Measurements from ENCODE around the gene GRIA4.

The GRIA4 gene

DNA sequence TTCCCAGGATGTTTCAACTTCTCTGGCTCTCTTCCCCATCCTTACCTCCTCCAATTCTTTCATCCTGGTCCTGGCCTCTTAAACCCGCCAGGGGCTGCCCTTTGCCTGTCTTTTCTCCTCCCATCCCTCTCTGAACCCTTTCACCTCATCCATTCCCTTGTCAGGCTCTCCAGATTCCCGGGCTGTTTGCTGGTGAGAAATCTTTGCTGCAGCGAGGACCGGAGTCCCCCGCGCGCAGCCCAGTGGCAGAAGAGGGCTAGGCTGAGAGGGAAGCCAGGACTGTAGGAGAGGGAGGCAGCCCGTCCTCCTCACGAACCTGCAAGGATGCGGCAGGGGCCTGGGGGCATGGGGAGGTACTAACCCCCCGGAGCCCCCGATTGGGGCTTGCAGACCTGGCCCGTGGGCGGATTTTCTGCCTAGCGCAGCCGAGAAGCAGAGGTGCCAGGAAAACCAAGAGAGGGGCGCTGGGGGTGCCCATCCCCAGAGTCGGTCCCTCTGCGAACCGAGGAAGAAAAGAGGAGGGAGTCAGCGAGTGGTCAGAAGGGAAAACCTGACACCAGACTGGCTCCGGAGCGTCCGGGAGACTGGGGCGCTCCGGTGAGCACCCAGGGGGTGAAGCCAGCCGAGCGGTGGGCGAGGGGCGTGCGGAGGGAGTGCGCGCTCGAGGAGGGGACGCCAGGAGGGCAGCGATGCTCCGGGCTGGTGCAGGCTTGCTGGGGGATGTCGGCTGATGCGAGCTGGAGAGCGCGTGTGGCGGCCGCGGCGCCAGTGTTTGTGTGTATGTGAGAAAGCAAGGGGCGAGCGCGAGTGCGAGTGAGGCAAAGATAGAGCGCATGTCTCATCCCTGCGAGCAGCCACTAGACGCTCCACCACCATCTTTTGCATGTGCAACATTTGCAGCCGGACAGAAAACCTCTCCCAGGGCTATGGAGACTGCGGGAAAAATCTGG lies at the start of gene GRIA4:
TSS of gene GRIA4 (plus strand) at position 242 of the 950 bp plus-strand sequence. CDS start 925 bp downstream, outside the sequence.
- no peak for DNase-seq

DNA sequence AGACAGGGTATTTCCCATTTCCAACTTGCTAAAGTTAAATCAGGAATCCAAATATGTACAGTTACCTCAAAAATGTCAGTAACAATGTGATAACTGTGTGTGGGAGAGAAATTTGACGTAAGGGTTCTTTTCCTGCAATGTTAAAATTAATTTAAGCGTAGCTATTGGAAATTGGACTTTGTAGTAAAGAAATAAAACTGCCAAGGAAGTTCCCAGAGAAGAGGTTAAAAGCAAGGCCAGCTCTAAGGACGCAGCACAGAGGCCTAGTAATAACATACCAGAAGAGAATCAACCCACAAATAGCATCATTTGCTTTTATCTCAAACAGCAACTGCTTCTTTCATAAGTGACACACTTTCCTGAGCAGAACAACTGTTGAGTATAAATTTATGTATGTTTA lies 36.8 kb upstream of the GRIA4 start:
- no peak for DNase-seq

DNA sequence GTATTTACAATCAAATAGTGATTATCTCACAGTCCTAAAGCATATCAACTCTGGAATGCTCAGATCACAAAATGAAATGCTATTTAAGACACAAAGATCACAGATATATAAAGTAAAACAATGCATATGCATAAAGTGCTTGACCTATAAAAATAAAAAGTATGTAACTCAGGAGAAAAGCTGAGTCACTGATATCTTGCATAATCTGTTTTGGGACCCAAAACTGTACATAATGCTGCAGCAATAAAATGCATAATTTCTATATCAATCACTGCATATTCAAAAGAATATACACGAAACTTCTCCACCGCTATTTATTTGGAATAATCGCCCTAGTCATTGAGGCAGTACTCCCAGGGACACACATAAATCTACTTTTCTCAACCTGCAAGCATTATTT lies 34.9 kb upstream of the GRIA4 start:
- no peak for DNase-seq

DNA sequence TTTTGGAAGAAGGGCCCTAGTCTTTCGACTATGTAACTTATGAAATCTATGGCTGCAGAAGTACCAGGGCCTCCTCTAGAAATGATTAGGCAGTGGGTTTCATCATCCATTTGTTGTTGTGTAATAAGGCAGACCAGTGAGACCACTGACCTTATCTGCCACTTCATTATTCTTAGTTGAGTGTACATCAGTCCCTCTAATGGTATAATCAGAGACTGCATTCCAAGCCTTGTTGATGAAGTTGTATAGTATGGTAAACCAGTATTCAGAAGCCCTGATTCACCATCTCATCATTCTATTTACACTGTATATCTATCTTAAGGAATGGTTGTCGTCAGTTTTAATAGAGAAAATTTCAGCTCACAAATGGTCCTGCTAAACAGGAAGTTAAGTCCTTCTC lies 32.2 kb upstream of the GRIA4 start:
- DNase-seq = no peak

GRCh38 chr11:105579111-105579510 lies 30.8 kb upstream of the GRIA4 start:
- no peak for DNase-seq

DNA sequence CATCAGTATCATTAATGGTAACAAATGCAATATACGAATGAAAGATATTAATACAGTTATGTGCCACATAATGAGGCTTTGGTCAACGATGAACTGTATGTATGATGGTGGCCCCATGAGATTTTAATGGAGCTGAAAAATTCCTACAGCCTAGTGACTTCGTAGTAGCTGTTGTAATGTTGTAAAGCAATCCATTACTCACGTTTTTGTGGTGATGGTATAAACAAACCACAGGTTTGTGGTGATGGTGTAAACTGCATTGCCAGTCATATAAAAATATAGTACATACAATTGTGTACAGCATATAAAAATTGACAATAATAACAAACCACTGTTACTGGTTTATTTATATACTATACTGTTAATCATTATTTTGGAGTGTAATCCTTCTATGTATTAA lies 27.4 kb upstream of the GRIA4 start:
- no peak for DNase-seq

DNA sequence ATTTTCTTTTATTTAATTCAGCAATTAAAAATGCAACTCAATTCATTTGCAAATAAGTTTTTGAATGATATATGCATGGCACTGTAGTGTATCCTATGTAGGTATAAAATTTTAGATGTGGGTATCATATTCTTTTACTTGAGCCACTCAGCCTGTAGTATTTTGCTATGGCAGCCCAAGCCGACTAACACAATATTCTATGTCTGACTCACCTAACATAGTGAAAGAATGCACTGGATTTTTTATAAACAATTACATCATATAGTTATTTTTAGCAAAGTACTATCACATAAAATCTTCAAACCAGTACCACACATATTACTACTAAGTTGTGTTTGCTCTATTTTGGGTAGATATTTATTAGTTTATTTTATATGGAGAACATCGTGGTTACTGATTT lies 21.9 kb upstream of the GRIA4 start:
- no peak for DNase-seq

- DNase-seq = no peak
Observed at GRCh38 chr11:105589346-105589745, 20.5 kb upstream of the GRIA4 start.

GRCh38 chr11:105592035-105592434 lies 17.8 kb upstream of the GRIA4 start:
- no peak for DNase-seq

- DNase-seq = no peak
Observed at GRCh38 chr11:105598371-105598770, 11.5 kb upstream of the GRIA4 start.

DNA sequence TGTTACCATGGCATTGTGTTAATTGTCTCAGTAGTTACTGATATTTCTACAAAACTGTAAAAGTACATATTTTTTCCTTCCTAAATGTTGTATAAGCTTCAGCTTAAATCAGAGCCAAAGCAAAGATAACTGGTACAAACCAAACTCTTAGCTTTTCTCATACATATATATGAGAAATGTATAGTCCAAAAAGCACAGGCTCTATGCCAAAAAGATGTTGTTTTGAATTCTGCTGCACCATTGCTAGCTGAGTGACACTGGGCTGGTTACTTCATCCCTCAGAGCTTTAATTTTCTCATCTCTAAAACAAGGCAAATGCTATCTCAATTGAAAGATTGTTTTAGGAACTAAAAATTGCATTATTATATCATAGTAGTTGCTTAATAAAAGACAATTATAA lies 6.7 kb upstream of the GRIA4 start:
- no peak for DNase-seq

GRCh38 chr11:105609341-105609781 lies 512 bp upstream of the GRIA4 start:
- DNase-seq = no peak

- no peak for DNase-seq
Observed at GRCh38 chr11:105610871-105611571, 1.1 kb downstream of the GRIA4 start.

- no peak for DNase-seq
Observed at GRCh38 chr11:105611572-105612441, 1.9 kb downstream of the GRIA4 start.

DNA sequence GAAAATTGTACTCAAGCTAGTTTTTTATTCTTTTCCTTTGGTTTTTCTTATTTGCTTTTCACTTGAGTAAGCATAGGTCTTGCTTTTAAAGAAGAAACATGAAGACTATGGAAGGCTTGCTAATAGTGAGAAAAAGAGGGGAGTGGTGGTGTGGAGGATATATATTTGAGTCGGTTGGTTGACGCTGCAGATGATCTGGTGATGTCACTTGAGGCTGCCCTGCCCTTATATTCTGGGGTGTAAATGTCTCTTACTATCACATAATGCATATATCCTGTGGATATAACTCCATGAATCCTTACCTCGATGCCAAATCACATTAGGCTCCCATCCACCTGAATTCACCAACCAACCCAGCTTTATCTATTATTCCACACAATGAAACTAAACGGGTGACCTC lies 2.9 kb downstream of the GRIA4 start:
- no peak for DNase-seq

- DNase-seq = no peak
Observed at GRCh38 chr11:105613183-105613582, 3.3 kb downstream of the GRIA4 start.

DNA sequence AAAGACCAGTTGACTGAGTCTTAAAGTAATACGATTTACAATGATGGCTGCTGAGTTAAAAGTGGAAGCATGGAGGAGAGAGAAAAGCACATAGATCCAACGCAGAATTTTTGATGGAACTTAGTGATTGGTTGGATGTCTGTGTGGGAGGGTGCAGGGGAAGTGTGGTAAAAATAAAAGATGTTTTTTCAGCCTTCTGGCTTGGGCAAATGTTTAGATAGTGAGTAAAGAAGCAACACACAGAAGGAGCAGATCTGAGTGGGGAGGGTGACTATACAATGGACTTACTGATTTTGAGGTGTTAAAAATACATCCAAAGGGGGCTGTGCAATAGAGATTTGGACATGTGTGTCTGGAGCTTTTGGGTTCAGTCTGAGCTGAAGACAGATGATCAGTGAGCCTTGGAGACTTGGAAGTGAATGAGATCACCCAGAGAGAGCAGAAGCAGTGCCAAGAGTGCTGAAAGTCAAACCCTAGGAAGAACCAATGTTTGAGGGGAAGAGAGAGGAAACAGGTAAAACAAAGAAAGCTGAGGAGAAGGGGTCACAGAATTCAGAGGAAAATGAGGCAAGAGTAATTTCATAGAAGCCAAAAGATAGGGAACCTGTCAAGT lies 8.6 kb downstream of the GRIA4 start:
- DNase-seq = no peak

GRCh38 chr11:105619556-105619955 lies 9.7 kb downstream of the GRIA4 start:
- DNase-seq = no peak

GRCh38 chr11:105622016-105622415 lies 12.1 kb downstream of the GRIA4 start:
- no peak for DNase-seq

- no peak for DNase-seq
Observed at GRCh38 chr11:105632316-105632715, 22.4 kb downstream of the GRIA4 start.

- DNase-seq = no peak
Observed at GRCh38 chr11:105635466-105635865, 25.6 kb downstream of the GRIA4 start.

- DNase-seq = no peak
Observed at GRCh38 chr11:105636496-105636895, 26.6 kb downstream of the GRIA4 start.

DNA sequence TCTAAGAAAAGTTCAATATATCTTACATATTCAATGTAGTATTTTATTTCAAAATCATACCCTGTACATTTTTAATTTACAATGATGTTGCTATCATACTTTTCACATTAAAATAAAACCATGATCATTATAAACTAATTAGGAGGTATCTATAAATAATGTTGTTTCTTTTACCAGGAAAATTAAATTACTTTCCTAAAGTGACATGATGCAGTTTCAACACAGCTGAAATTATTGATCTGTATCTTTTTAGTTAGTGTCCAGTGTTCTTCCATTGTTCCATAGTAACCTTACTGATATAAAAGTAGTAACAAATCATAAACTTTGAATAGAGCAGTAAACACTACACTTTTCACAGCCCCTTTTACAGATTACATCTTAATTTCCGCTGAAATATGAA lies 29.7 kb downstream of the GRIA4 start:
- no peak for DNase-seq

Data from activated T-cell treated with anti-CD3 and anti-CD28 coated beads for 4 hours (primary cell).